Endothelial cell of umbilical vein (primary cell): ENCODE data around the gene DNAJC9. TPM values are rescaled to one million over a fixed set of nuclear protein-coding genes. Genes with fewer than 3 reads are reported as not detected.

ENCODE experiments used
- BruUV-seq: library from RNA; stranded (reverse); fragments of 400-500 nt; replicated peaks from 2 replicates; lab custom pipeline; 2021; lab: Mats Ljungman, UMichigan
- CTCF ChIA-PET: fragments of 300-600, 350-600 bp; sonication (Branson Sonifier 250); formaldehyde crosslinking; loops from one replicate; lab custom pipeline; 2021; ENCODE audit warnings: antibody characterized with exemption, inconsistent platforms; lab: Charles Lee
- POLR2A ChIA-PET: fragments of 300-600, 350-600 bp; sonication (Branson Sonifier 250); formaldehyde crosslinking; loops from one replicate; lab custom pipeline; 2021; ENCODE audit warnings: antibody characterized with exemption, inconsistent platforms; lab: Charles Lee
- DNase-seq: peaks from one replicate; pipeline ENCODE4 v3.0.0-alpha.2; 2011; ENCODE audit warnings: low read depth, low spot score
- FAIRE-seq: peaks from 2 replicates; lab custom pipeline; 2011; peaks lifted over from hg19 to GRCh38; lab: Jason Lieb, UNC
- H2AFZ ChIP-seq: 2 replicates; pipeline ENCODE4 v1.6.0; 2012; ENCODE audit warnings: low read depth, low read length, control low read depth, inconsistent platforms
- H3K27ac ChIP-seq: 2 replicates; pipeline ENCODE4 v1.5.1; 2011; ENCODE audit warnings: low read depth, mild to moderate bottlenecking, control low read depth, low read length, moderate library complexity; ENCODE audit not compliant: insufficient read depth
- H3K27me3 ChIP-seq, 2 experiments: 2 replicates each; pipeline versions ENCODE4 v1.6.0 to v1.6.1; 2011; ENCODE audit warnings: low read length in 2 of 2, mixed read lengths in 1 of 2; ENCODE audit not compliant: control insufficient read depth in 2 of 2, insufficient read depth in 2 of 2
- H3K36me3 ChIP-seq, 2 experiments: 2 replicates in 1 of 2; 3 replicates in 1 of 2; pipeline ENCODE4 v1.5.1; 2011; ENCODE audit warnings: low read length in 2 of 2, mild to moderate bottlenecking in 1 of 2, moderate library complexity in 1 of 2; ENCODE audit not compliant: control insufficient read depth in 2 of 2, insufficient read depth in 2 of 2; ENCODE audit errors: extremely low read depth in 1 of 2
- H3K4me1 ChIP-seq: 3 replicates; pipeline ENCODE4 v1.5.1; 2011; ENCODE audit warnings: mild to moderate bottlenecking, low read length; ENCODE audit not compliant: control insufficient read depth, insufficient read depth; ENCODE audit errors: extremely low read depth
- H3K4me2 ChIP-seq: 2 replicates; pipeline ENCODE4 v1.6.1; 2011; ENCODE audit warnings: low read length, control low read depth, mixed read lengths; ENCODE audit not compliant: insufficient read depth
- H3K4me3 ChIP-seq, 3 experiments: fragments of 200-600 bp in 1 of 3; sonication (generic), shearing (Covaris generic) in 1 of 3; replicated peaks in 1 of 3; 2 replicates each; pipeline ENCODE4 v1.5.1; 2011 to 2016; ENCODE audit warnings: control low read depth in 3 of 3, low read length in 3 of 3, mild to moderate bottlenecking in 2 of 3, inconsistent platforms in 1 of 3, low read depth in 1 of 3, moderate library complexity in 1 of 3; ENCODE audit not compliant: insufficient read depth in 1 of 3
- H3K79me2 ChIP-seq: 2 replicates; pipeline ENCODE4 v1.6.0; 2012; ENCODE audit warnings: low read length, inconsistent platforms; ENCODE audit not compliant: control insufficient read depth, insufficient read depth
- H3K9ac ChIP-seq: replicated peaks from 2 replicates; pipeline ENCODE3; 2011; ENCODE audit warnings: low read length, control low read depth; ENCODE audit not compliant: insufficient read depth; ENCODE audit errors: extremely low read depth
- H3K9me1 ChIP-seq: replicated peaks from 3 replicates; pipeline ENCODE4 v1.6.0; 2011; ENCODE audit warnings: mild to moderate bottlenecking, low read length; ENCODE audit not compliant: control insufficient read depth, insufficient read depth; ENCODE audit errors: extremely low read depth
- H3K9me3 ChIP-seq: replicated peaks from 2 replicates; pipeline ENCODE4 v1.5.1; 2012; ENCODE audit warnings: low read length, inconsistent platforms; ENCODE audit not compliant: control insufficient read depth, insufficient read depth
- H4K20me1 ChIP-seq: replicated peaks from 2 replicates; pipeline ENCODE3; 2011; ENCODE audit warnings: mild to moderate bottlenecking, low read length; ENCODE audit not compliant: control insufficient read depth, insufficient read depth; ENCODE audit errors: extremely low read depth
- CTCF ChIP-seq, 2 donors: IDR thresholded peaks; 1 replicate in 1 of 2; 2 replicates in 1 of 2; pipeline ENCODE4 v1.5.1; 2011; ENCODE audit warnings: low read length in 2 of 2, mild to moderate bottlenecking in 2 of 2, moderate library complexity in 2 of 2, control low read depth in 1 of 2, inconsistent platforms in 1 of 2, low read depth in 1 of 2; ENCODE audit not compliant: insufficient read depth in 1 of 2; ENCODE audit errors: extremely low read depth in 1 of 2
- EZH2 ChIP-seq: IDR thresholded peaks from 2 replicates; pipeline ENCODE4 v1.6.1; 2012; ENCODE audit warnings: borderline replicate concordance, low read depth, mild to moderate bottlenecking, moderate library complexity, low read length, inconsistent platforms; ENCODE audit not compliant: severe bottlenecking
- FOS ChIP-seq: IDR thresholded peaks from 2 replicates; pipeline ENCODE4 v1.6.1; 2011; ENCODE audit warnings: mild to moderate bottlenecking, low read length, moderate library complexity, borderline replicate concordance; ENCODE audit not compliant: insufficient read depth
- GATA2 ChIP-seq: IDR thresholded peaks from 2 replicates; pipeline ENCODE4 v1.7.0; 2011; ENCODE audit warnings: low read depth, mild to moderate bottlenecking, moderate library complexity, mixed read lengths, low read length; ENCODE audit not compliant: insufficient read length, insufficient read depth
- JUN ChIP-seq: IDR thresholded peaks from 2 replicates; pipeline ENCODE4 v1.6.1; 2011; ENCODE audit warnings: borderline replicate concordance, low read depth; ENCODE audit not compliant: insufficient read length, insufficient read depth
- MYC ChIP-seq: IDR thresholded peaks from one replicate; pipeline ENCODE4 v1.6.1; 2011; ENCODE audit warnings: mild to moderate bottlenecking, low read depth, low read length
- POLR2A ChIP-seq: IDR thresholded peaks from 2 replicates; pipeline ENCODE4 v1.6.1; 2012; ENCODE audit warnings: low read depth, mild to moderate bottlenecking, control low read depth, low read length
- POLR2AphosphoS5 ChIP-seq: IDR thresholded peaks from 2 replicates; pipeline ENCODE4 v1.6.1; 2012; ENCODE audit warnings: low read depth, mild to moderate bottlenecking, control low read depth, low read length, moderate library complexity; ENCODE audit not compliant: insufficient read depth
- dilution Hi-C: fragments of 300-500 bp; cut with MboI; formaldehyde crosslinking; loops from one replicate; pipeline ENCODE4 v1.15.0; 2019; ENCODE audit warnings: low sequenced_read_pairs; ENCODE audit not compliant: extremely low pct_ligation_motif_present
- intact Hi-C: fragments of 100-400 bp; cut with micrococcal nuclease; formaldehyde crosslinking; loops from one replicate; pipeline ENCODE4 v1.10.0; 2022
- polyA plus RNA-seq, 4 experiments: library from polyadenylated mRNA; depleted of rRNA in 3 of 4; stranded (reverse) in 3 of 4; unstranded in 1 of 4; fragments of >200 nt; gene quantifications; 2 replicates each; pipeline versions ENCODE4 v1.2.1 to v1.2.3, GENCODE V29; 2011 to 2012; ENCODE audit warnings: missing spikeins in 1 of 4
- total RNA-seq: library from RNA; stranded (reverse); gene quantifications from 2 replicates; pipeline ENCODE4 v1.2.3, GENCODE V29; 2021
- TF ChIP-seq, protein P1 (sequence below): IDR thresholded peaks from 2 replicates; pipeline ENCODE4 v1.6.1; 2011; ENCODE audit not compliant: insufficient read depth, insufficient read length

DNAJC9 gene
- total and polyA plus RNA-seq, 2 donors (not counting 3 experiments of a cell fraction or from before 2014, with no cell fraction given), result 29.1 to 47.1 TPM

DNA sequence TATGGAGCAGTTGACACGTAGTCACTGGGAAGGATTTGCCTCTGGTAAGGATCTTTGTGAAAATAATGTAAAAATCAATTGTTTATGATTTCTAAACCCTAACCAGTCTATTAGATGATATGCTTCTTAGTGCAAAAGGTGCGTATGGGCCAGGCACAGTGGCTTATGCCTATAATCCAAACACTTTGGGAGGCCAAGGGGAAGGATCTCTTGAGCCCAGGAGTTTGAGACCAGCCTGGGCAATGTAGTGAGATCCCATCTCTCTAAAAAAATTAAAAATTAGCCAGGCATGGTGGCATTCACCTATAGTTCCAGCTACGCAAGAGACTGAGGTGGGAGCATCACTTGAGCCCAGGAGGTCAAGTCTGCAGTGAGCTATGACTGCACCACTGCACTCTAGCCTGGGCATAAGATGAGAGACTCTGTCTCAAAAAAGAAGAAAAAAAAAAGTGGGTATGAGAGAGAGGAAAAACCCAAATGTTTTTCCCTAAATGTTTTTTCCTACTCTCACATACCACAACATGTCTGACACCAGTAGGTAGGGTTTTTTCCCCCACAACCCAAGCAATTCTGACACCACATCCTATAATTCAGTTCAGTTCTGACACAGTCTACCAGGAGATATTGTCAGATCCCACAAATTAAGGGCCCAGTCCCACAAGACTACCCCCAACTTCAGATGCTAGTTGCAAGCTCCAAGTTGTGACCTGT, 36.5 kb downstream of the DNAJC9 start:
- dilution Hi-C loops (no loop called here), intact Hi-C loops (no loop called here)
- no TSS peak for BruUV-seq
- FAIRE-seq (no peak), DNase-seq (no peak)
- H3K9ac ChIP-seq, result no peak overlapping the region
- no peaks in the 10 kb centered on the region for H3K9me1 ChIP-seq
- H3K27ac ChIP-seq, result no peak overlapping the region
- no peaks in the 10 kb centered on the region for H3K79me2 ChIP-seq
- no peaks in the 10 kb centered on the region for H3K9me3 ChIP-seq
- H3K4me2 ChIP-seq, result no peak overlapping the region
- H4K20me1 ChIP-seq, result no peaks in the 10 kb centered on the region
- TF ChIP-seq, protein P1, sequence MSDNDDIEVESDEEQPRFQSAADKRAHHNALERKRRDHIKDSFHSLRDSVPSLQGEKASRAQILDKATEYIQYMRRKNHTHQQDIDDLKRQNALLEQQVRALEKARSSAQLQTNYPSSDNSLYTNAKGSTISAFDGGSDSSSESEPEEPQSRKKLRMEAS, result no peak
- TF ChIP-seq EZH2 (no peak), GATA2 (no peak), POLR2AphosphoS5 (no peak)
- H3K36me3 ChIP-seq, result peaks cover 0 to 2% of the 10 kb centered on the region in 2 experiments
- no peaks in the 10 kb centered on the region for H3K27me3 ChIP-seq
- H3K4me3 ChIP-seq, result no peak overlapping the region
- ChIA-PET POLR2A (interaction anchor here (0.6 kb wide), 1 partner anchor 1298 kb away, joined by 3 read pairs; no protein-coding TSS in a partner anchor), CTCF (interaction anchor here (1.6 kb wide), 1 partner anchor 8 kb away, joined by 5 read pairs; no protein-coding TSS in a partner anchor)
- no peaks in the 10 kb centered on the region for H3K4me1 ChIP-seq
- no peak overlapping the region for H2AFZ ChIP-seq

- Histone ChIP-seq H2AFZ (no peak overlapping the region), H3K4me3 (no peak overlapping the region), H3K4me2 (no peak overlapping the region), H3K27ac (no peak overlapping the region), H4K20me1 (no peaks in the 10 kb centered on the region), H3K36me3 (peaks cover 0 to 2% of the 10 kb centered on the region in 2 experiments), H3K9me3 (no peaks in the 10 kb centered on the region), H3K9me1 (no peaks in the 10 kb centered on the region), H3K4me1 (no peaks in the 10 kb centered on the region), H3K79me2 (no peaks in the 10 kb centered on the region), H3K27me3 (no peaks in the 10 kb centered on the region), H3K9ac (no peak overlapping the region)
- BruUV-seq, result no TSS peak
- intact Hi-C loops, result no loop called here
- dilution Hi-C loops, result no loop called here
- no peak for TF ChIP-seq CTCF (IDR thresholded peaks at IDR 0.05; ENCODE audit: extremely low read depth in 1 of 2, insufficient read depth in 1 of 2, low read depth in 1 of 2, low read length in 2 of 2)
- no peak for TF ChIP-seq GATA2
- TF ChIP-seq, protein P1, result no peak
- no peak for TF ChIP-seq FOS
- no peak for TF ChIP-seq MYC
- no peak for TF ChIP-seq JUN
- no peak for TF ChIP-seq POLR2A
- TF ChIP-seq EZH2, result no peak
- TF ChIP-seq POLR2AphosphoS5, result no peak
- POLR2A ChIA-PET, result interaction anchor here (0.6 kb wide), 1 partner anchor 1299 kb away, joined by 3 read pairs; no protein-coding TSS in a partner anchor
- DNase-seq (peak; percentile 58), FAIRE-seq (no peak)
- CTCF ChIA-PET, result interaction anchor here (1.6 kb wide), 1 partner anchor 9 kb away, joined by 5 read pairs; no protein-coding TSS in a partner anchor
These were observed 37.4 kb downstream of the DNAJC9 start for GRCh38 chr10:73209705-73210104.
